Breast epithelium (tissue), 4 donors: ENCODE data around the gene KCNN3. TPM values are rescaled to one million over a fixed set of nuclear protein-coding genes. Genes with fewer than 3 reads are reported as not detected.

Source experiments
- DNase-seq, 2 donors: peaks; one replicate each; pipeline ENCODE4 v3.0.0-alpha.2; 2019; ENCODE audit warnings: low spot score in 2 of 2
- H3K27ac ChIP-seq, 2 donors: fragments of 200-600 bp; sonication (generic) in 1 of 2; one replicate each; pipeline ENCODE4 v1.5.1; 2016 to 2019; ENCODE audit warnings: mild to moderate bottlenecking in 1 of 2
- H3K27me3 ChIP-seq, 2 donors: fragments of 200-600 bp; sonication (generic) in 1 of 2; one replicate each; pipeline versions ENCODE4 v1.5.1 to v1.6.0; 2017 to 2019; ENCODE audit warnings: control low read depth in 1 of 2, mild to moderate bottlenecking in 1 of 2
- H3K36me3 ChIP-seq: fragments of 200-600 bp; one replicate; pipeline ENCODE4 v1.5.1; 2019
- H3K4me1 ChIP-seq, 2 donors: fragments of 200-600 bp; sonication (generic); one replicate each; pipeline ENCODE4 v1.5.1; 2016 to 2019; ENCODE audit warnings: control low read depth in 1 of 2
- H3K4me3 ChIP-seq, 3 donors: fragments of 200-600 bp; sonication (generic); 1 replicate in 2 of 3; 2 replicates in 1 of 3; pipeline ENCODE4 v1.5.1; 2016 to 2019; ENCODE audit warnings: mild to moderate bottlenecking in 3 of 3, moderate library complexity in 2 of 3
- H3K9me3 ChIP-seq, 2 donors: fragments of 200-600 bp; sonication (generic) in 1 of 2; one replicate each; pipeline ENCODE4 v1.5.1; 2016 to 2019; ENCODE audit warnings: control low read depth in 1 of 2
- POLR2A ChIP-seq: fragments of 450-650 bp; IDR thresholded peaks from one replicate; pipeline ENCODE4 v1.6.1; 2016; ENCODE audit warnings: antibody characterized with exemption, mild to moderate bottlenecking, moderate library complexity
- POLR2AphosphoS5 ChIP-seq, 3 donors: sonication (generic); formaldehyde crosslinking; IDR thresholded peaks; one replicate each; pipeline ENCODE4 v1.6.1; 2017; ENCODE audit warnings: antibody characterized with exemption in 3 of 3
- intact Hi-C: fragments of 100-400 bp; cut with DNase I; formaldehyde crosslinking; loops from one replicate; pipeline ENCODE4 v1.15.1; 2023; ENCODE audit warnings: low total_unique reads
- total RNA-seq, 3 donors: library from RNA; depleted of rRNA; stranded (reverse); fragments of >200 nt; gene quantifications; one replicate each; pipeline ENCODE4 v1.1.0, GENCODE V29; 2016
- TF ChIP-seq, protein P1 (sequence below), 3 donors: fragments of 450-650 bp; IDR thresholded peaks; one replicate each; pipeline ENCODE4 v1.5.1; 2016 to 2017; ENCODE audit warnings: antibody characterized with exemption in 3 of 3, mild to moderate bottlenecking in 3 of 3, moderate library complexity in 3 of 3

Gene KCNN3
- total RNA-seq, 3 donors from 2014 or later, result 0.96 to 1.6 (median 1.0) TPM

DNA sequence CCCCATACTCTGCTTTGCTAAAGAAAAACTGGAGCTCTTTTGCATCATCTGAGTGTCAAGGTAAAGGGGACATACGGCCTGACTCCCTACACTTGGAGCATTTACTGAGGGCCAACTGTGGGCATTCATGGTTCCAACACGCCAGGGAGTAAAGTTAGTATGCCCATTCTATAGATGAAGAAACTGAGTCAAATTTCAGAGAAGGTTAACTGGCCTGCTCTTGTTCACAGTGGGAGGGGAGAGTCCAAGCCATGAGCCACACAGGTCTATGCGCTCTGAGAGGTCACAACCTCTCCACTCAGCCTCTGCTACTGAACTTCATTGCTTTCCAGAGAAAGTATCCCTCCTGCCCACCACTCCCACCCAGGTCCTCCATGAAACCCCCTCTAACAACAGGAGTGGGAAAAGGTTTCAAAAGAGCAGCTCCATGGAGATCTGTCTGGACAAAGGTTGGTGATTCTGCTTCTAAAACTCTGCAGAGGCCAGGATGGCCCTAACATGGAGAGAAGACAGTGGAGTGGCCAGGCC is 6.8 kb upstream of the KCNN3 start:
- Histone ChIP-seq H3K9me3 (no peaks in the 10 kb centered on the region), H3K4me1 (no peaks in the 10 kb centered on the region), H3K27me3 (no peaks in the 10 kb centered on the region), H3K4me3 (no peak overlapping the region), H3K27ac (no peak overlapping the region), H3K36me3 (no peaks in the 10 kb centered on the region)
- no peak for TF ChIP-seq POLR2AphosphoS5 (IDR thresholded peaks at IDR 0.05)
- TF ChIP-seq POLR2A, result no peak
- TF ChIP-seq, protein P1, sequence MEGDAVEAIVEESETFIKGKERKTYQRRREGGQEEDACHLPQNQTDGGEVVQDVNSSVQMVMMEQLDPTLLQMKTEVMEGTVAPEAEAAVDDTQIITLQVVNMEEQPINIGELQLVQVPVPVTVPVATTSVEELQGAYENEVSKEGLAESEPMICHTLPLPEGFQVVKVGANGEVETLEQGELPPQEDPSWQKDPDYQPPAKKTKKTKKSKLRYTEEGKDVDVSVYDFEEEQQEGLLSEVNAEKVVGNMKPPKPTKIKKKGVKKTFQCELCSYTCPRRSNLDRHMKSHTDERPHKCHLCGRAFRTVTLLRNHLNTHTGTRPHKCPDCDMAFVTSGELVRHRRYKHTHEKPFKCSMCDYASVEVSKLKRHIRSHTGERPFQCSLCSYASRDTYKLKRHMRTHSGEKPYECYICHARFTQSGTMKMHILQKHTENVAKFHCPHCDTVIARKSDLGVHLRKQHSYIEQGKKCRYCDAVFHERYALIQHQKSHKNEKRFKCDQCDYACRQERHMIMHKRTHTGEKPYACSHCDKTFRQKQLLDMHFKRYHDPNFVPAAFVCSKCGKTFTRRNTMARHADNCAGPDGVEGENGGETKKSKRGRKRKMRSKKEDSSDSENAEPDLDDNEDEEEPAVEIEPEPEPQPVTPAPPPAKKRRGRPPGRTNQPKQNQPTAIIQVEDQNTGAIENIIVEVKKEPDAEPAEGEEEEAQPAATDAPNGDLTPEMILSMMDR (IDR thresholded peaks at IDR 0.05), result no peak
- intact Hi-C loops, result no loop called here
- no peak for DNase-seq

DNA sequence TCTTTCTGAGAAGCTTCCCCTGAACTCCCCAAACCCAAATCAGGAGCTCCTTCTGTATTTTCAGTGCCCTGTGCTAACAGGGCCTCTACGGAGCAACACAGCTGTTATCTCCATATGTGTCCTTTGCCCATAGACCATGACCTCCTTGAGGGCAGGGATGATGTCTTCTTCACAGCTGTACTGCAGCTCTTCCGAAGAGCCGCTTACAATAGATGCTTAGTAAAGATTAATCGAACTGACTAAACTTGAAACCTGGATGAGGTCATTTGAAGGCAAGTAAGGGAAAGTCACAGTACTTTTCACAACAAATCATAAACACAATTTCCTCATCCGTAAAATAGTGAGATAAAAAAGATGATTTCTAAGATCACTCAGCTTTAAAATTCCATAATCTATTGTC is 4.4 kb upstream of the KCNN3 start:
- H3K36me3 ChIP-seq, result no peaks in the 10 kb centered on the region
- TF ChIP-seq POLR2AphosphoS5 (IDR thresholded peaks at IDR 0.05), result no peak
- TF ChIP-seq POLR2A, result no peak
- no peak overlapping the region for H3K27ac ChIP-seq
- H3K4me3 ChIP-seq, result no peak overlapping the region
- no peaks in the 10 kb centered on the region for H3K4me1 ChIP-seq
- intact Hi-C loops, result no loop called here
- peaks cover 0 to 4% of the 10 kb centered on the region in 2 donors for H3K27me3 ChIP-seq
- no peak for DNase-seq
- H3K9me3 ChIP-seq, result no peaks in the 10 kb centered on the region

DNA sequence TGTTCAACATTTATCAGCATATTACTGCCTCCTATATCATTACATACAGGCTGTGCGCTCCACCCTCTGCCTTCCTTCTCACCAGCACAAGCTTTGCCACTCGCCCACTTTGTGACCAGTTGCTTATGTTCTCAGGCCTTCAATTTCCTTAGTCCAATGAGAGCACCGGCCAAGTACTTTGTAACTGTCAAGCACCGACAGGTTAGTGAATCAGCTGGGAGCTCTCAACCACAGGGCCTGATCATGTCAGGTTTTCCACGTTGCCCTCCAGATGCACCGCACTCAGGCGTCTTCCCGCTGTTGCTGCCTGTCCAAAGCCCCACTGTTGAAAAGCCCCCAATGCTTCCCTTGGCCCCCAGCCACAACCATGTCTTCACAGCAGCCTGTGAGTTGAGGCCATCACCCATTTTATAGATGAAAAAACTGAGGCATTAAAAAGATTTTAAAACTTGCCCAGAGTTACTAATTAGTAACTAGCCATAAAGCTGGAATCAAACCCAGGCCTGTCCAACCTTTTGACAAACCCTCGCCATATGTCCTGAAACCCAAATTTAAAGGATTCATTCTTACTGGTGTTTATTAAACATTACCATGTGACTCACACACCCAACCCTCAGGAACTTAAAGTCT is 3.4 kb upstream of the KCNN3 start:
- peaks cover 0 to 9% of the 10 kb centered on the region in 2 donors for H3K27me3 ChIP-seq
- intact Hi-C loops, result no loop called here
- no peak overlapping the region for H3K27ac ChIP-seq
- no peaks in the 10 kb centered on the region for H3K36me3 ChIP-seq
- DNase-seq, result no peak
- TF ChIP-seq, protein P1 (IDR thresholded peaks at IDR 0.05), result no peak
- TF ChIP-seq POLR2AphosphoS5 (IDR thresholded peaks at IDR 0.05), result no peak
- no peak for TF ChIP-seq POLR2A
- H3K4me1 ChIP-seq, result no peaks in the 10 kb centered on the region
- no peak overlapping the region for H3K4me3 ChIP-seq
- no peaks in the 10 kb centered on the region for H3K9me3 ChIP-seq

DNA sequence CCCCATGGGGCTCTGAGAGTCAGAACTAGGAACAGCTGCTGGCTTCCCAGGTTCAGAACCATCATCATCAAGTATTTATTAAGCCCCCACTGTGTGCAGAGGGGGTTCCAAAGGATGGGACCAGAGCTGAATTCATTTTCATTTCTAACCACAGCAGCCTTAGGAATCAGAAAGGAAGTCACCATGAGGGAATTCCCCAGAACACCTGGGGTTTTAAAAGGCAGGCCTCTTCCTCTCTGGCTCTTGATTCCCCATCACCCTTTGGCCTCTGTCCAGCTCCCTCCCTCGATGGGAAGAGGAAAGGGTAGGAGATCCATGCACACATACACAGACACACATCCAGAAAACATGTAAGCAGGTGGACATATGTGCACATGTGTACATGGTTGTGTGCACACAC is 1.3 kb upstream of the KCNN3 start:
- Histone ChIP-seq H3K4me3 (no peak overlapping the region), H3K9me3 (no peaks in the 10 kb centered on the region), H3K4me1 (no peaks in the 10 kb centered on the region), H3K27me3 (peaks cover 0 to 21% of the 10 kb centered on the region in 2 donors), H3K27ac (no peak overlapping the region), H3K36me3 (no peaks in the 10 kb centered on the region)
- TF ChIP-seq, protein P1 (IDR thresholded peaks at IDR 0.05), result no peak
- TF ChIP-seq POLR2A, result no peak
- TF ChIP-seq POLR2AphosphoS5 (IDR thresholded peaks at IDR 0.05), result no peak
- no peak for DNase-seq
- intact Hi-C loops, result no loop called here

DNA sequence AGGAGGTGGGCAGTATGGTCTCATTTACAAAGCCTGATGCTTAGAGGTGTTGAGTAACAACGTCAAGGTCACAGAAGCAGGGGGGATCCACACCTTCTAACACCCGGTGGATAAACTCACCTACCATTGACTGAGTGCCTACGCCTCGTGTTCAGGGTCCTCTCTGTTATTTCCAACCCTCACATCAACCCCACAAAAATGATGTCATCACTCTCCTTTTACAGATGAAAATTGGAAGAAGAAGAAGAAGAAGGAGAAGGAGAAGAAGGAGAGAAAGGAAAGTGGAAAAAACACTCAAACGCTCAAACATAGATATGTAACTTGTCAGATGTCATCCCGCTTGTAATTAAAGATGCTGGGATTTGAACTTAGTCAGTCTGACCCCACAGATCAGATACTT is 653 bp upstream of the KCNN3 start:
- peak overlapping the region in 2 of 3 donors; percentile 30 to 53 for H3K4me3 ChIP-seq

More for the DNA sequence above, 653 bp upstream of the KCNN3 start:
- DNase-seq, result no peak
- Histone ChIP-seq H3K9me3 (no peaks in the 10 kb centered on the region), H3K36me3 (no peaks in the 10 kb centered on the region), H3K27me3 (peaks cover 0 to 23% of the 10 kb centered on the region in 2 donors), H3K27ac (no peak overlapping the region), H3K4me1 (no peaks in the 10 kb centered on the region)
- no peak for TF ChIP-seq POLR2AphosphoS5 (IDR thresholded peaks at IDR 0.05)
- TF ChIP-seq, protein P1 (IDR thresholded peaks at IDR 0.05), result no peak
- no peak for TF ChIP-seq POLR2A
- intact Hi-C loops, result no loop called here
